ENCODE data around the gene CD300A.
"Not testable (repeated sequence)": the region's sequence is repeated elsewhere in the genome, so short reads cannot be mapped to it uniquely, and the experiment has no call there.

CD300A gene

GRCh38 chr17:74485841-74486240 lies 19.4 kb downstream of the CD300A start:
- DNase-seq = no peak

DNA sequence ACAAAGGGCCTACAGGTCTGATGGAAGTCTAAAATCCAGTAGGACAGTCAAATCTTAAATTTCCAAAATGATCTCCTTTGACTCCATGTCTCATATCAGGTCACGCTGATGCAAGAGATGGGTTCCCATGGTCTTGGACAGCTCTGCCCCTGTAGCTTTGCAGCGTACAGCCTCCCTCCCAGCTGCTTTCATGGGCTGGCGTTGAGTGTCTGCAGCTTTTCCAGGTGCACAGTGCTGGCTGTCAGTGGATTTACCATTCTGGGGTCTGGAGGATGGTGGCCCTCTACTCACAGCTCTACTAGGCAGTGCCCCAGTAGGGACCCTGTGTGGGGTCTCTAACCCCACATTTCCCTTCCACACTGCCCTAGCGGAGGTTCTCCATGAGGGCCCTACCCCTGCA lies 21.8 kb downstream of the CD300A start:
- not testable (repeated sequence) for DNase-seq

DNA sequence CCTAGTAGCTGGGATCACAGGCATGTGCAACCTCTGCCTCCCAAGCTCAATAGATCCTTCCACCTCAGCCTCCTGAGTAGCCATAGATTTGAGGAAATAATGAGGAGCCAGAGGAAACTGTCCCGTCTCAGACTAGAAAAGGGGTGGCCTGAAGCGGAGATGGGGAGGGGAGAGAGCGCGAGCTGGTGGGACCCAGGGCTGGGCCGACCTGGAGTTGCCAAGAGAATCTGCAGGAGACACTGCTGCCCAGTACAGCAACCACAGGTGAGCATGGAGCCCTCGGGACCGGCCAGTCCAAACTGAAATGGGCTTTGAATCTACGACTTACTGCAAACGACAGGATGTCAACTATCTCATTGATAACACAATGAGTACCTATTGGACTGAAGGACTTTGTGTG lies 24.3 kb downstream of the CD300A start:
- DNase-seq = no peak

DNA sequence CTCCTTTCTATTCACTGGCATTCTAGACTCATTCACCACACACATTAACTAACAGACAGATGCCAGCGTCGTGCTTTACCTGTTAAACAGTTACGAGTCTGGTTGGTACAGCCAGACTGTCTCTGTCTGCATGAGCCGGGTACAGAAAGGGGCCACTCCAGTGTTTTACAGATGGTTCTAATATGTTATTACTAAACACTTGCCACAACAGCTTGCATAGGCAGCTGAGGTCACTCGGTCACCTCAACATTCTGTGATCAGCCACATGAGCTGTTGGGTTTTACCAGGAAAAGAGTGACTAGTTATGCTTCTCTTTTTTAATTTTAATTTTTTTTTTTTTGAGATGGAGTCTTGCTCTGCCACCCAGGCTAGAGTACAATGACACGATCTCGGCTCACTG lies 25.2 kb downstream of the CD300A start:
- DNase-seq = no peak

- peak; percentile 70 for DNase-seq
Measured at GRCh38 chr17:74493331-74493833, 26.9 kb downstream of the CD300A start.

DNA sequence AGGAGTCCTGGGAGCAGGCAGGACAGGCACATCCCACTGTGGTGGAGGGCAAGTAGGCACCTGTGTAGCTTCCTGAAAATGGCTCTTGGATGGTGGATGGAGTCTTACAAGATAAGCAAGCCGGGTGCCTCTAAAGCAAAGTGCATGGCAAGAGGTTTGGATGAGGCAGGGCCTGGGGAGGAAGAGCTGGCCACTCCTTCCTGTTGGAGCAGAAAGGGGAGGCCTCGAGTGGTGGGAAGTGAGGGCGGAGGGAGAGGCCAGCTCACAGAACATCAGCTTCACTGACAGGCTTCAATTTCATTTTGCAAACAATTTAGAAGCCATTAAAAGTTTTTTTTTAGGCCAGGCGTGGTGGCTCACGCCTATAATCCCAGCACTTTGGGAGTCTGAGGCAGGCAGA lies 31.0 kb downstream of the CD300A start:
- DNase-seq = no peak

DNA sequence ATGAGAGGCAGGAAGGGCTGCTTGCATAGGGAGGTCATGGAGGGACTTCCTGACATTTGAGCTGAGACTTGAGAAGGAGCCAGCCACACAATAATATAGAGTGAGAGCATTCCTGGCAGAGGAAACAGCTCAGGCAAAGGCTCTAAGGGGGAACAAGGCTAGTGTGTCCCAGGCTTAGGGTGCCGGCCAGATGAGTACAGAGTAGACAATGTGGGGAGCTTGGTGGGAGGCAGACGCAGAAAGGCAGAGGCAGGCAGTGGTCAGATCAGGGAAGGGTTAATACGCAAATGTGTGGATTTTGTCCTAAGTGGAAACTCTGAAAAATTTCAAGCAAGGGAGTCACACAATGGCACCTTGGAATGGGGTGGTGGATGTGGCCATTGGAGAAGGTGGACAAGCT lies 33.6 kb downstream of the CD300A start:
- no peak for DNase-seq

- no peak for DNase-seq
Measured at GRCh38 chr17:74502861-74503260, 36.4 kb downstream of the CD300A start.

GRCh38 chr17:74503949-74504348 lies 37.5 kb downstream of the CD300A start:
- not testable (repeated sequence) for DNase-seq

DNA sequence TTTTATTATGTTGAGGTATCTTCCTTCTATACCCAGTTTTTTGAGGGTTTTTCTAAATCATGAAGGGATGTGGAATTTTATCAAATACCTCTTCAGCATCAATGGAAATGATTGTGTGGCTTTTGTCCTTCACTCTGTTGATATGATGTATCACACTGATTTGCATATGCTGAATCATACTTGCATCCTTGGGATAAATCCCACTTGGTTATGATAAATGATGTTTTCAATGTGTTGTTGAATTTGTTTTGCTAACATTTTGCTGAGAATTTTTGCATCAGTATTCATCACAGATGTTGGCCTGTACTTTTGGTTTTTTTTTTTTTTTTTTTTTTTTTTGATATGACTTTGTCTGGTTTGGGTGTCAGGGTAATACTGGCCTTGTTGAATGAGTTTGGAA lies 41.7 kb downstream of the CD300A start:
- no peak for DNase-seq

DNA sequence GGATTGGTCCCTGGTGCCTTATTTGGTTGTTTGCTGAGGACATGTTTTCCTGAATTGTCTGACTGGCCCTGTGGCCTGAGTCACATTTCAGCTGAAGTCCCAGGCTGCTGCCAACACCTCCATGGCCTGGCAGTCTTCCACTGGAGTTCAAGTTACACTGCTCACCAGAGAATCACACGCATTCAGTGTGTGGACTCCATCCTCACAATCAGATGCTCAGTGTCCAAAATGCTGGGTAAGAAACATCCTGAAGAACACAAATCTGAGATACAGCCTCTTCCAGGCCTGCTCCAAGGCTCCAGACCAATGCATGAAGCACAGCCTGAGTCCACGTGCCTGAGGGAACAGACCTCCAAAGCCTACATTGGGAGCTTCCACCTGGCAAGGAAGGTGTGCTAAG lies 45.6 kb downstream of the CD300A start:
- no peak for DNase-seq

GRCh38 chr17:74512624-74513091 lies 46.2 kb downstream of the CD300A start:
- no peak for DNase-seq

DNA sequence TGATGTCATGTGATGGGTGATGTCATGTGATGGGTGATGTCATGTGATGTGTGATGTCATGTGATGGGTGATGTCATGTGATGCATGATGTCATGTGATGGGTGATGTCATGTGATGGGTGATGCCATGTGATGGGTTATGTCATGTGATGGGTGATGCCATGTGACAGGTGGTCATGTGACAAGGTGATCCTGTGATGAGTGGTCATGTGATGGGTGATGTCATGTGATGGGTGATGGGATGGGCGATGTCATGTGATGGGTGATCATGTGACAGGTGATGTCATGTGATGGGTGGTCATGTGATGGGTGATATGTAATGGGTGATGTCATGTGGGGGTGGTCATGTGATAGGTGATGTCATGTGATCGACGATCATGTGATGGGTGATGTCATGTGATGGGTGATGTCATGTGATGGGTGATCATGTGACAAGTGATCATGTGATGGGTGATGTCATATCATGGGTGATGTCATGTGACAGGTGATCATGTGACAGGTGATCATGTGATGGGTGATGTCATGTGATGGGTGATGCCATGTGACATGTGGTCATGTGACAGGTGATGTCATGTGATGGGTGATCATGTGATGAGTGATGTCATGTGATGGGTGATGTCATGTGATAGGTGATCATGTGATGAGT lies 47.7 kb downstream of the CD300A start:
- no peak for DNase-seq

GRCh38 chr17:74514632-74515334 lies 48.3 kb downstream of the CD300A start:
- DNase-seq = no peak

DNA sequence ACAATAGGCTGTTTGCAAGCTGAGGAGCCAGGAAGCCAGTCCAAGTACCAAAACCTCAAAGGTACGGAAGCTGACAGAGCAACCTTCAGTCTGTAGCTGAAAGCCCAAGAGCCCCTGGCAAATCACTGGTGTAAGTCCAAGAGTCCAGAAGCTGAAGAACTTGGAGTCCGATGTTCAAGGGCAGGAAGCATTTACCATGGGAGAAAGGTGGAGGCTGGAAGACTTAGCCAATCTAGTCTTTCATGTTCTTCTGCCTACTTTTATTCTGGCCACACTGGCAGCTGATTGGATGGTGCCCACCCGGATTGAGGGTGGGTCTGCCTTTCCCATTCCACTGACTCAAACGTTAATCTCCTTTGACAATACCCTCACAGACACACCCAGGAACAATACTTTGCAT lies 49.5 kb downstream of the CD300A start:
- DNase-seq = no peak

DNA sequence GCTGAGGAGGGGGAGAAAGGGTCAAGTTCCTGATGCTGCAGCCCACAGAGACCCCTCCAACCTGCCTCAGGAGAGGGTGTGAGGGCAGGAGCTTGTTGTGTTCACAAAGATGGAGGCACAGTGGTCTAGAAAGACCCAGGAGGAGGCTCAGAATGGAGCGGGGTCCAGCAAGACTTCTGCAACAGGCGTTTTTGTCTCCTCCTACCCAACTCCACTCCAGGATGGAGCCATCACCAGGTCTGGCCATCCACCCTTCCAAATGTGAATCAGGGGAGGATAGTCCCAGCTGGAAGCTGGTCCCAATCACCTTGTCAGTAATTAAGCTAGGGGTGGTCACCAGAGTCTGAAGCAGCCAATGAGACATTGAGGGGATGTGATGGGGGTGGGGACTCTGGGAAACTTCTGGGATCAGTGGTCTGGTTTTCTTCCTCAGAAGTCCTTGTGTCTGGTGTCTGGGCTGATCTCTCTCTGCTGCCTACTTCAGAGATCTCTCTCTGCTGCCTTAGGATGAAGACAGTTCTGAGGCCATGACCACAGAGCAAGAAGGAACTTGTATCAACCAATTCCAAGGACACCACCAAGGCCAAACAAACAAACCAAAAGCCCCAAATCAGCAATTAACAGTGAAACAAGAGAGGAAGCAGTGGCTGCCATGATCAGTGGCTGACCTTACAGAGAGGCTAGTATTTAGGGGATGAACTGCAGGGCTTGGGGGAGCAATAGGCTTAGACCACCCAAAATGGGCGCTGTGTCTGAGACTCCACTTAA lies 50.3 kb downstream of the CD300A start:
- DNase-seq = no peak

- not testable (repeated sequence) for DNase-seq
Measured at GRCh38 chr17:74518413-74518981, 52.1 kb downstream of the CD300A start.

GRCh38 chr17:74520016-74520434 lies 53.6 kb downstream of the CD300A start:
- no peak for DNase-seq

GRCh38 chr17:74520790-74521480 lies 54.5 kb downstream of the CD300A start:
- DNase-seq = no peak

GRCh38 chr17:74521701-74522201 lies 55.3 kb downstream of the CD300A start:
- no peak for DNase-seq

GRCh38 chr17:74522381-74523105 lies 56.1 kb downstream of the CD300A start:
- DNase-seq = no peak

DNA sequence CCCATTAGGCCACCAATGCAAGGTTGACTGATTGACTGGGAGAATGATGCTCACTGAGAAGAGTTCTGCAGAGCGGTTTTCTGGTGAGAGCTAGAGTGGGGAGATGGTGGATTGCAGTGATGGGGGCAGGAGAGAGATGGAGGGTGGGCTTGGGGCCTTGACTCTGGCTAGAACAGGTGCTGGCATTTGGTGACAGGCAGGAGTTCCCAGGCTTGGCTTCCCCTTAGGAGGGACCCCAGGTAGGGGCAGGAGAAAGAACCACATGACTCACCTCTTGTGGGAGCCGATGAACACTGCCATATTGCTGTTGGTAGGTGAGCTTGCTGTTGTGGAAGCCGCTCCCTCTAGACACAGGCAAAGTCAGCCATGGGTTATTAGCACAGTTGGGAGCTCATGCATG lies 56.9 kb downstream of the CD300A start:
- no peak for DNase-seq
